Osteoblast (primary cell): ENCODE results near the gene SACS. TPM values are rescaled to one million over a fixed set of nuclear protein-coding genes. Genes with fewer than 3 reads are reported as not detected.

Experiments used
- DNase-seq: peaks from one replicate; pipeline ENCODE4 v3.0.0; 2011; ENCODE audit warnings: low spot score, mixed read lengths; ENCODE audit not compliant: insufficient read length; ENCODE audit errors: missing footprints
- H2AFZ ChIP-seq: 2 replicates; pipeline ENCODE4 v1.6.0; 2011; ENCODE audit warnings: mild to moderate bottlenecking, low read length
- H3K27ac ChIP-seq: 2 replicates; pipeline ENCODE4 v1.5.1; 2011; ENCODE audit warnings: mild to moderate bottlenecking, low read depth, low read length, moderate library complexity
- H3K27me3 ChIP-seq: 2 replicates; pipeline ENCODE4 v1.6.0; 2012; ENCODE audit warnings: mild to moderate bottlenecking, control low read depth, inconsistent platforms, low read length, moderate library complexity; ENCODE audit not compliant: insufficient read depth
- H3K36me3 ChIP-seq: 2 replicates; pipeline ENCODE4 v1.5.1; 2011; ENCODE audit warnings: mild to moderate bottlenecking, low read length, control low read depth, moderate library complexity; ENCODE audit not compliant: insufficient read depth
- H3K4me1 ChIP-seq: 2 replicates; pipeline ENCODE4 v1.5.1; 2011; ENCODE audit warnings: mild to moderate bottlenecking, low read length, control low read depth, moderate library complexity; ENCODE audit not compliant: insufficient read depth
- H3K4me2 ChIP-seq: 2 replicates; pipeline ENCODE4 v1.6.0; 2011; ENCODE audit warnings: mild to moderate bottlenecking, low read length; ENCODE audit not compliant: insufficient read depth
- H3K4me3 ChIP-seq: fragments of 200-600 bp; sonication (generic); 3 replicates; pipeline ENCODE4 v1.5.1; 2012; ENCODE audit warnings: mild to moderate bottlenecking, low read length, inconsistent platforms; ENCODE audit not compliant: insufficient read depth
- H3K79me2 ChIP-seq: 2 replicates; pipeline ENCODE4 v1.6.0; 2012; ENCODE audit warnings: mild to moderate bottlenecking, low read length, control low read depth, inconsistent platforms; ENCODE audit not compliant: insufficient read depth
- H3K9me3 ChIP-seq: 2 replicates; pipeline ENCODE4 v1.5.1; 2011; ENCODE audit warnings: low read depth, low read length, control low read depth
- H4K20me1 ChIP-seq: 2 replicates; pipeline ENCODE4 v1.6.0; 2012; ENCODE audit warnings: mild to moderate bottlenecking, low read length, control low read depth; ENCODE audit not compliant: insufficient read depth
- CTCF ChIP-seq: IDR thresholded peaks from 2 replicates; pipeline ENCODE4 v1.5.1; 2011; ENCODE audit warnings: mild to moderate bottlenecking, low read depth, low read length, moderate library complexity; ENCODE audit errors: extremely low read depth
- total RNA-seq: library from RNA; depleted of rRNA; stranded (reverse); fragments of >200 nt; gene quantifications from 2 replicates; pipeline ENCODE4 v1.2.3, GENCODE V29; 2012

Gene SACS
- total RNA-seq, 1 donor = 59.0 TPM

- H3K4me2 ChIP-seq = no peak overlapping the region
- no peaks in the 10 kb centered on the region for H3K27me3 ChIP-seq
These were observed 2.8 kb downstream of the SACS start for GRCh38 chr13:23430664-23431063.

GRCh38 chr13:23427881-23428528 is 5.5 kb downstream of the SACS start:
- DNase-seq = peak; percentile 90
- no peak for TF ChIP-seq CTCF
- H3K79me2 ChIP-seq = peaks cover 18% of the 10 kb centered on the region
- peak overlapping the region; percentile 41 for H3K4me3 ChIP-seq
- no peaks in the 10 kb centered on the region for H4K20me1 ChIP-seq
- H3K9me3 ChIP-seq = no peaks in the 10 kb centered on the region
- peak overlapping the region; percentile 79 for H3K4me2 ChIP-seq
- peaks cover 30% of the 10 kb centered on the region for H3K4me1 ChIP-seq
- no peaks in the 10 kb centered on the region for H3K27me3 ChIP-seq
- H2AFZ ChIP-seq = no peak overlapping the region
- H3K27ac ChIP-seq = peak overlapping the region; percentile 98
- H3K36me3 ChIP-seq = peaks cover 4% of the 10 kb centered on the region

More at GRCh38 chr13:23430664-23431063, 2.8 kb downstream of the SACS start:
- Histone ChIP-seq H2AFZ (no peak overlapping the region), H4K20me1 (no peaks in the 10 kb centered on the region), H3K9me3 (no peaks in the 10 kb centered on the region), H3K79me2 (peaks cover 13% of the 10 kb centered on the region), H3K36me3 (peaks cover 4% of the 10 kb centered on the region), H3K4me3 (no peak overlapping the region), H3K27ac (no peak overlapping the region), H3K4me1 (peaks cover 33% of the 10 kb centered on the region)
- TF ChIP-seq CTCF = no peak
- no peak for DNase-seq

GRCh38 chr13:23427342-23427843 is 6.1 kb downstream of the SACS start:
- Histone ChIP-seq H4K20me1 (no peaks in the 10 kb centered on the region), H3K79me2 (peaks cover 18% of the 10 kb centered on the region), H3K4me3 (peak overlapping the region; percentile 41), H3K4me2 (peak overlapping the region; percentile 79), H3K36me3 (peaks cover 4% of the 10 kb centered on the region), H3K27ac (peak overlapping the region; percentile 98), H3K27me3 (no peaks in the 10 kb centered on the region), H3K4me1 (peaks cover 24% of the 10 kb centered on the region), H2AFZ (no peak overlapping the region), H3K9me3 (no peaks in the 10 kb centered on the region)
- peak; percentile 96 for DNase-seq
- TF ChIP-seq CTCF = no peak

GRCh38 chr13:23421596-23421995 is 11.9 kb downstream of the SACS start:
- no peak for DNase-seq
- Histone ChIP-seq H3K4me1 (peaks cover under 1% of the 10 kb centered on the region), H3K9me3 (no peaks in the 10 kb centered on the region), H4K20me1 (no peaks in the 10 kb centered on the region), H3K79me2 (peaks cover 5% of the 10 kb centered on the region), H3K27me3 (no peaks in the 10 kb centered on the region), H3K36me3 (no peaks in the 10 kb centered on the region), H2AFZ (no peak overlapping the region), H3K4me2 (no peak overlapping the region), H3K4me3 (no peak overlapping the region), H3K27ac (no peak overlapping the region)
- TF ChIP-seq CTCF = no peak
